ENCODE measurements around the gene ALKBH2.
"Not testable (repeated sequence)": the region's sequence is repeated elsewhere in the genome, so short reads cannot be mapped to it uniquely, and the experiment has no call there.

ALKBH2 gene

GRCh38 chr12:109065154-109065852, 28.0 kb downstream of the ALKBH2 start:
- no peak for DNase-seq

- DNase-seq: no peak
These were observed 29.1 kb downstream of the ALKBH2 start for GRCh38 chr12:109064143-109064542.

- no peak for DNase-seq
These were observed 34.5 kb downstream of the ALKBH2 start for GRCh38 chr12:109058773-109059172.

- DNase-seq: no peak
These were observed 35.9 kb downstream of the ALKBH2 start for GRCh38 chr12:109057376-109057775.

GRCh38 chr12:109056891-109057290, 36.4 kb downstream of the ALKBH2 start:
- no peak for DNase-seq

- DNase-seq: no peak
These were observed 38.8 kb downstream of the ALKBH2 start for GRCh38 chr12:109054520-109054919.

GRCh38 chr12:109054124-109054513, 39.2 kb downstream of the ALKBH2 start:
- peak; percentile 2 for DNase-seq

GRCh38 chr12:109053382-109054123, 39.7 kb downstream of the ALKBH2 start:
- peak; percentile 44 for DNase-seq

- peak; percentile 85 for DNase-seq
These were observed 40.6 kb downstream of the ALKBH2 start, which contains the start of gene USP30 for GRCh38 chr12:109052414-109053323. TSS of gene USP30 (plus strand) at chr12:109052576. CDS start at chr12:109052679, 103 bp downstream.

- no peak for DNase-seq
These were observed 41.2 kb downstream of the ALKBH2 start for GRCh38 chr12:109052097-109052413.

- not testable (repeated sequence) for DNase-seq
These were observed 43.5 kb downstream of the ALKBH2 start for GRCh38 chr12:109049794-109050193.

GRCh38 chr12:109048706-109049105, 44.6 kb downstream of the ALKBH2 start:
- DNase-seq: not testable (repeated sequence)

- no peak for DNase-seq
These were observed 46.0 kb downstream of the ALKBH2 start for GRCh38 chr12:109047081-109047805.

GRCh38 chr12:109044241-109044640, 49.0 kb downstream of the ALKBH2 start:
- DNase-seq: no peak

All from CD4-positive, alpha-beta T cell treated with Interleukin-6 for 4 hours (primary cell).